ENCODE results near the gene FNDC7. TPM values are rescaled to one million over a fixed set of nuclear protein-coding genes. Genes with fewer than 3 reads are reported as not detected.

The FNDC7 gene
- total RNA-seq, 4 donors from 2014 or later: not detected

DNA sequence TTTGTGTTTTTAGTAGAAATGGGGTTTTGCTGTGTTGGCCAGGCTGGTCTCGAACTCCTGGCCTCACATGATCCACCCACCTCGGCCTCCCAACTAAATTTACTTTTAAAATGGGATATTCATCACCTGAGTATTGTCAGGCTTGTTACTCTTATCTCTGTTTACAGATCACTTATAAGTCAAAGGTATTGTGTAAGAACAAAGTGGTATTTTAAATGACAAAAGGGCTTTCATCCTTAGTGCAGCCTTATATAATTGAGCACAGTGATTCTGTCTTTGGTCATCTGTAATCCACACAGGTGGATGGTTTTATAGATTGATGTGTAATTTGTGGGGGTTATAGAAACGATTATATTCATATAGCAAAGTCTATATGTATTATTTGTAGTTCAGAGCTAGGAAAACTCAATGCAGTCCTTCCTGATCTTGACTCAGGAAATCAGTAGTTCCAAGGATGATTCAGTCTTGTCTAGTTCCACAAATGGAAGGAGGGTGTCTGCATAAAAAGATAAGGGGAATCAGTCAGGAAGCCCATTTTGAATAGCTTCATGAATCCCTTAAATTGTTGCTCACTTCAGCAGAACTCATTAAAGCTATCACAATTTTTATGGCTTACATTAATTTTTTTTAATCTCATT lies 68.3 kb downstream of the FNDC7 start:
- TF ChIP-seq, protein P1, sequence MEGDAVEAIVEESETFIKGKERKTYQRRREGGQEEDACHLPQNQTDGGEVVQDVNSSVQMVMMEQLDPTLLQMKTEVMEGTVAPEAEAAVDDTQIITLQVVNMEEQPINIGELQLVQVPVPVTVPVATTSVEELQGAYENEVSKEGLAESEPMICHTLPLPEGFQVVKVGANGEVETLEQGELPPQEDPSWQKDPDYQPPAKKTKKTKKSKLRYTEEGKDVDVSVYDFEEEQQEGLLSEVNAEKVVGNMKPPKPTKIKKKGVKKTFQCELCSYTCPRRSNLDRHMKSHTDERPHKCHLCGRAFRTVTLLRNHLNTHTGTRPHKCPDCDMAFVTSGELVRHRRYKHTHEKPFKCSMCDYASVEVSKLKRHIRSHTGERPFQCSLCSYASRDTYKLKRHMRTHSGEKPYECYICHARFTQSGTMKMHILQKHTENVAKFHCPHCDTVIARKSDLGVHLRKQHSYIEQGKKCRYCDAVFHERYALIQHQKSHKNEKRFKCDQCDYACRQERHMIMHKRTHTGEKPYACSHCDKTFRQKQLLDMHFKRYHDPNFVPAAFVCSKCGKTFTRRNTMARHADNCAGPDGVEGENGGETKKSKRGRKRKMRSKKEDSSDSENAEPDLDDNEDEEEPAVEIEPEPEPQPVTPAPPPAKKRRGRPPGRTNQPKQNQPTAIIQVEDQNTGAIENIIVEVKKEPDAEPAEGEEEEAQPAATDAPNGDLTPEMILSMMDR (IDR thresholded peaks at IDR 0.05; ENCODE audit: low read depth): no peak

DNA sequence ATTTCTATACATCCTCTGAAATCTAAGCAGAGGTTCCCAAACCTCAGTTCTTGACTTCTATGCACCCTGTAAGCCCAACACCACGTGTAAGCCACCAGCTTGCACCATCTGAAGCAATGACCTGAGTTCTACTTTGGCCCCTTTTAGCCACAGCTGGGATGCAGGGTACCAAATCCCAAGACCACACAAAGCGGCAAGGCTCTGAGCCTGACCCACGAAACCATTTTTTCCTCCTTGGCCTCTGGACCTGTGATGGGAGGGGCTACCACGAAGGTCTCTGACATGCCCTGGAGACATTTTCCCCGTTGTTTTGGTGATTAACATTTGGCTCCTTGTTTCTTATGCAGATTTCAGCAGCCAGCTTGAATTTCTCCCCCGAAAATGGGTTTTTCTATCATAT lies 72.6 kb downstream of the FNDC7 start:
- TF ChIP-seq, protein P1 (IDR thresholded peaks at IDR 0.05; ENCODE audit: low read depth): no peak

DNA sequence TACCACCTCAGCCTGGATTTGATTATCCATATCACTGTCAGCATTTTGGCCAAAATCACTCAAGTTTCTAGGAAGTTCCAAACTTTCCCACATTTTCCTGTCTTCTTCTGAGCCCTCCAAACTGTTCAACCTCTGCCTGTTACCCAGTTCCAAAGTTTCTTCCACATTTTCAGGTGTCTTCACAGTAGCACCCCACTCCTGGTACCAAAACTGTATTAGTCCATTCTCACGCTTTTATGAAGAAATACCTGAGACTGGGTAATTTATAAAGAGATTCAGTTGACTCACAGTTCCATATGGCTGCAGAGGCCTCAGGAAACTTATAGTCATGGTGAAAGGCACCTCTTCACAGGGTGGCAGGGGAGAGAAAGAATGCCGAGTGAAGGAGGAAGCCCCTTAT lies 73.2 kb downstream of the FNDC7 start:
- TF ChIP-seq, protein P1 (IDR thresholded peaks at IDR 0.05; ENCODE audit: low read depth): no peak

DNA sequence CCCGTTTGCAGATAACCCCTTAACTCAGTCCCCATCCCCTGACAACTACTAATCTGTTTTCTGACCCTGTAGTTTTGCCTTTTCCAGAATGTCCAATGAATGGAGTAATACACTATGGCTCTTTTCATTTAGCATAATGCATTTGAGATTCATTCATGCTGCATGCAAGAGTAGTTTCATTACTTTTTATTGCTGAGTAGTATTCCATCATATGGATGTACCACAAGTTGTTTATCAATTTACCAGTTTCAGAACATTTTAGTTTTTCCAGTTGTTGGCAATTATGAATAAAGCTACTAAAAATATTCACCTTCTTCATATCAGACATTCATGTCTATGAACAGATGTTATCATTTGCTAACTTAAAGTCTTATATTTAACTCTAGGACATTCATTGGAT lies 79.1 kb downstream of the FNDC7 start:
- TF ChIP-seq, protein P1 (IDR thresholded peaks at IDR 0.05; ENCODE audit: low read depth): no peak

Other genes with a start within 250 kb of the FNDC7 start
- gene EEIG2, start 152.8 kb upstream of the FNDC7 start, total RNA-seq: 10 to 100 TPM in 3 of 4 donors, 1 to 10 TPM in 1; 9.0 to 22.3 (median 15.0) TPM
- gene HENMT1, start 51.8 kb upstream of the FNDC7 start, total RNA-seq: 1 to 10 TPM; 3.3 to 8.7 (median 6.2) TPM
- gene PRPF38B, start 20.6 kb upstream of the FNDC7 start, total RNA-seq: 10 to 100 TPM; 31.7 to 37.7 (median 35.1) TPM
- gene STXBP3, start 33.8 kb downstream of the FNDC7 start, total RNA-seq: 10 to 100 TPM; 41.4 to 97.0 (median 79.1) TPM
- 1 to 10 TPM in 2 of 4 donors, under 1 TPM in 1, not detected in 1; 0.57 to 2.9 (median 1.3) TPM for gene AKNAD1, start 144.2 kb downstream of the FNDC7 start, total RNA-seq
- gene GPSM2, start 164.1 kb downstream of the FNDC7 start, total RNA-seq: 10 to 100 TPM; 19.2 to 27.4 (median 22.2) TPM